Suprapubic skin (tissue), 4 donors: Measurements from ENCODE around the gene RAB11A. TPM values are rescaled to one million over a fixed set of nuclear protein-coding genes. Genes with fewer than 3 reads are reported as not detected.

Experiments used
- DNase-seq, 2 donors: peaks; one replicate each; pipeline ENCODE4 v3.0.0-alpha.2; 2019; ENCODE audit warnings: low spot score in 2 of 2
- H3K27ac ChIP-seq: fragments of 200-600 bp; sonication (generic); one replicate; pipeline ENCODE4 v1.5.1; 2019
- H3K27me3 ChIP-seq: fragments of 200-600 bp; sonication (generic); one replicate; pipeline ENCODE4 v1.5.1; 2019
- H3K36me3 ChIP-seq: fragments of 200-600 bp; sonication (generic); one replicate; pipeline ENCODE4 v1.5.1; 2019
- H3K4me1 ChIP-seq: fragments of 200-600 bp; sonication (generic); one replicate; pipeline ENCODE4 v1.5.1; 2019
- H3K4me3 ChIP-seq: fragments of 200-600 bp; sonication (generic); one replicate; pipeline ENCODE4 v1.5.1; 2019; ENCODE audit warnings: mild to moderate bottlenecking
- H3K9me3 ChIP-seq: fragments of 200-600 bp; sonication (generic); one replicate; pipeline ENCODE4 v1.5.1; 2019
- CTCF ChIP-seq, 2 donors: fragments of 200-600 bp in 1 of 2; fragments of 450-650 bp in 1 of 2; sonication (generic) in 1 of 2; IDR thresholded peaks; one replicate each; pipeline ENCODE4 v1.5.1; 2016 to 2019; ENCODE audit warnings: antibody characterized with exemption in 2 of 2, mild to moderate bottlenecking in 1 of 2, moderate library complexity in 1 of 2
- EP300 ChIP-seq: sonication (generic); formaldehyde crosslinking; IDR thresholded peaks from one replicate; pipeline ENCODE4 v1.6.1; 2017; ENCODE audit warnings: antibody characterized with exemption
- POLR2A ChIP-seq, 2 donors: fragments of 450-650 bp; IDR thresholded peaks; one replicate each; pipeline ENCODE4 v1.6.1; 2017; ENCODE audit warnings: antibody characterized with exemption in 2 of 2, mild to moderate bottlenecking in 2 of 2, moderate library complexity in 2 of 2
- POLR2AphosphoS5 ChIP-seq, 3 donors: sonication (generic); formaldehyde crosslinking; IDR thresholded peaks; one replicate each; pipeline ENCODE4 v1.6.1; 2017; ENCODE audit warnings: antibody characterized with exemption in 3 of 3
- WGBS: methylation state at CpG from one replicate; pipeline ENCODE4 v1.1.5; 2018; 5-methylcytosine and 5-hydroxymethylcytosine counted together
- total RNA-seq, 4 donors: library from RNA; depleted of rRNA; stranded (reverse); fragments of >200 nt; gene quantifications; one replicate each; pipeline ENCODE4 v1.1.0, GENCODE V29; 2016

The RAB11A gene
- total RNA-seq, 4 donors from 2014 or later = 150 to 650 (median 425) TPM

- 66% methylated on average over 4 of the region's 4 CpGs for WGBS
- Histone ChIP-seq H3K27ac (no peak overlapping the region), H3K36me3 (peaks cover 19% of the 10 kb centered on the region), H3K9me3 (no peaks in the 10 kb centered on the region), H3K4me3 (no peak overlapping the region), H3K4me1 (peaks cover 5% of the 10 kb centered on the region), H3K27me3 (no peaks in the 10 kb centered on the region)
- TF ChIP-seq POLR2AphosphoS5 (IDR thresholded peaks at IDR 0.05) (no peak), EP300 (no peak), CTCF (IDR thresholded peaks at IDR 0.05) (no peak), POLR2A (IDR thresholded peaks at IDR 0.05) (no peak)
- no peak for DNase-seq
These were observed 45.1 kb downstream of the RAB11A start for GRCh38 chr15:65914386-65914785.

- TF ChIP-seq EP300 = no peak
- TF ChIP-seq POLR2AphosphoS5 (IDR thresholded peaks at IDR 0.05) = no peak
- TF ChIP-seq POLR2A (IDR thresholded peaks at IDR 0.05) = no peak
- TF ChIP-seq CTCF (IDR thresholded peaks at IDR 0.05) = no peak
- 79% methylated on average over 6 of the region's 8 CpGs for WGBS
- H3K9me3 ChIP-seq = no peaks in the 10 kb centered on the region
- H3K36me3 ChIP-seq = peaks cover 13% of the 10 kb centered on the region
- H3K4me1 ChIP-seq = peaks cover 5% of the 10 kb centered on the region
- no peaks in the 10 kb centered on the region for H3K27me3 ChIP-seq
- no peak for DNase-seq
- no peak overlapping the region for H3K4me3 ChIP-seq
- no peak overlapping the region for H3K27ac ChIP-seq
These were observed 46.0 kb downstream of the RAB11A start for GRCh38 chr15:65914981-65915925.

- TF ChIP-seq POLR2A (IDR thresholded peaks at IDR 0.05) (no peak), POLR2AphosphoS5 (IDR thresholded peaks at IDR 0.05) (no peak), CTCF (IDR thresholded peaks at IDR 0.05) (no peak), EP300 (no peak)
- Histone ChIP-seq H3K9me3 (no peaks in the 10 kb centered on the region), H3K27me3 (no peaks in the 10 kb centered on the region), H3K36me3 (peaks cover 4% of the 10 kb centered on the region), H3K4me1 (peaks cover 5% of the 10 kb centered on the region), H3K27ac (no peak overlapping the region), H3K4me3 (no peak overlapping the region)
- 78% methylated on average over 7 of the region's 7 CpGs for whole genome bisulfite sequencing
- DNase-seq = no peak
These were observed 46.9 kb downstream of the RAB11A start for GRCh38 chr15:65916041-65916663.

- peak in 1 of 2 donors; percentile 46 for TF ChIP-seq CTCF (IDR thresholded peaks at IDR 0.05)
- no peak for TF ChIP-seq POLR2A (IDR thresholded peaks at IDR 0.05)
- peaks cover 5% of the 10 kb centered on the region for H3K4me1 ChIP-seq
- no peak overlapping the region for H3K4me3 ChIP-seq
- no peak for DNase-seq
- WGBS = 55% methylated on average over 16 of the region's 16 CpGs
- no peaks in the 10 kb centered on the region for H3K9me3 ChIP-seq
- no peak overlapping the region for H3K27ac ChIP-seq
- no peaks in the 10 kb centered on the region for H3K27me3 ChIP-seq
- no peaks in the 10 kb centered on the region for H3K36me3 ChIP-seq
These were observed 47.5 kb downstream of the RAB11A start for GRCh38 chr15:65916664-65917406.

GRCh38 chr15:65917407-65917756 is 48.1 kb downstream of the RAB11A start:
- Histone ChIP-seq H3K4me3 (no peak overlapping the region), H3K4me1 (peaks cover 5% of the 10 kb centered on the region), H3K27me3 (no peaks in the 10 kb centered on the region), H3K9me3 (no peaks in the 10 kb centered on the region), H3K27ac (no peak overlapping the region), H3K36me3 (no peaks in the 10 kb centered on the region)
- TF ChIP-seq CTCF (IDR thresholded peaks at IDR 0.05) (no peak), POLR2A (IDR thresholded peaks at IDR 0.05) (no peak), EP300 (no peak), POLR2AphosphoS5 (IDR thresholded peaks at IDR 0.05) (no peak)
- no peak for DNase-seq
- WGBS = 89% methylated on average over 3 of the region's 3 CpGs
